Endometrium (tissue), 2 donors: ENCODE data around the gene CNIH1.
"Not testable (repeated sequence)": the region's sequence is repeated elsewhere in the genome, so short reads cannot be mapped to it uniquely, and the experiment has no call there.

ENCODE experiments used
- FAIRE-seq: peaks from 2 replicates; lab custom pipeline; 2012; peaks lifted over from hg19 to GRCh38; lab: Jason Lieb, UNC
- donor health status: control.
- donor health status: control.

CNIH1 gene

DNA sequence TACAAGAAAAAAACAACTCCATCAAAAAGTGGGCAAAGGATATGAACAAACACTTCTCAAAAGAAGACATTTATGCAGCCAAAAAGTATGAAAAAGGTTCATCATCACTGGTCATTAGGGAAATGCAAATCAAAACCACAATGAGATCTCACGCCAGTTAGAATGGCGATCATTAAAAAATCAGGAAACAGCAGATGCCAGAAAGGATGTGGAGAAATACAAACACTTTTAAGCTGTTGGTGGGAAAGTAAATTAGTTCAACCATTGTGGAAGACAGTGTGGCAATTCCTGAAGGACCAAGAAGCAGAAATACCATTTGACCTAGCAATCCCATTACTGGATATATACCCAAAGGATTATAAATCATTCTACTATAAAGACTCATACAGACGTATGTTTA lies 60.6 kb downstream of the CNIH1 start:
- not testable (repeated sequence) for FAIRE-seq

DNA sequence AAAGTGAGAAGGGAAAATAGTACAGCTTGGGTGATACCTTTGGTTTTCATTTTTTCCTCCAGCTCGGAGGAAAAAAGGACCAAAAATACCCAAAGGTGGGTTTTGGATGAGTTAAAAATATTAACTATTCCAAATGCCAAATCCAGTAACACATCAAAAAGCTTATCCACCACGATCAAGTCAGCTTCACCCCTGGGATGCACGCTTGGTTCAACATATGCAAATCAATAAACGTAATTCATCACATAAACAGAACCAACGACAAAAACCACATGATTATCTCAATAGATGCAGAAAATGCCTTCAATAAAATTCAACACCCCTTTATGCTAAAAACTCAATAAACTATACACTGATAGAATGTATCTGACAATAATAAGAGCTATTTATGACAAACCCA lies 62.3 kb downstream of the CNIH1 start:
- not testable (repeated sequence) for FAIRE-seq

DNA sequence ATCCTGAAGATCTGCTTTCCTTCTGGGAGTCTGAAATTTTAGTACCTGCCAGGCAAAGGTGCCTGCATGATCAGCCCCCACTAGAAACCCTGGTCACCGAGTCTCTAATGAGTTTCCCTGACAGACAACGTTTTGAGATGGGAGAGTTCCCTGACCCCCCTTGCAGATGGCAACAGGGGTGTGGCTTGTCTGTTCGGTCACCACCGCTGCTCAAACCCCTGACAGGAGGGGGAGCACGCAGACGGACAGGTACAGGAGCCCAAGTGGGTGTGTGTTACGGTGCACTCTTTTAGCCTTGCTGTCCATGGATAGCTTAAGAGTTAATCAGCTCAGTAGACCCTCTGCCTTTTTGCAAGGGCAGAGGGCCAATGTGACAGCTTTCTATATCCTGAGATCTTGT lies 63.7 kb downstream of the CNIH1 start:
- FAIRE-seq: no peak

DNA sequence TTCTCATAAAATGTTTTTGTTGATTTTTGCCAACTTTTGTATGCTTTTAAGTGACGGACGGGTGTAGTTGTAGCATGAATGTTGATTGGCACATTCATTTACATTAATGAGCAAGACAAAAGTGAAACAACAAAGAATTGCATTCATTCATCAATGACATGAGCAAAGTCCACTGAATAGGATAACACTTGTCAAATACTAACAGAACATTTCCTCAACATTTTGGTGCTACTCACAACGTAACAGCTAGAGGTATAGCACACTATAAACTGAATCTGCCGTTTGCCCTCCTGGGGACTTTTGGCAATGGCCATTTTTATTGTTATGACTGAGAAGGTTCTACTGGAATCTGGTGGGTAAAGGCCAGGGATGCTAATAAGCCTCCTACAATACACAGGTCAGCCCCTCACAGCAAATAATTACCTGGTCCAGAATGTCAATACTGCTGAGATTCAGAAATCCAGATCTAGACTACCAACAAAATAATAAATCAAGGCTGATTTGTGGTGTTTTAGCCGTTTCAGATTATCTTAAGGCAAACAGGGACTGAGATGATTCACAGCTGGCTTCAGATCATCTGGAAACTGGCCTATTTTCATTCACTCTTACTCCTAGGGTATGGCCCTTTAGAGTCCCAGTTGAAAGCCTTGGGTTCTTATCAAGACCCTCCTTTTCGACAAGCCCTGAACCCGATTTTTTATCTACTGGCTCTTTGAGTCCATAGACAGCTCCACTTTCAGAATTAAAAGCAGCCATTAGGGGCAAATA lies 66.9 kb downstream of the CNIH1 start:
- FAIRE-seq: no peak
